ENCODE data around the gene SPATA32.
A peak's percentile ranks its signal among the peaks of the same experiment; 100 is the strongest.

SPATA32 gene

GRCh38 chr17:45246861-45247428 lies 14.9 kb downstream of the SPATA32 start:
- no peak for TF ChIP-seq TOX (CRISPR knock-in tag; IDR thresholded peaks at IDR 0.05; ENCODE audit: borderline replicate concordance)
- TF ChIP-seq, protein P1, sequence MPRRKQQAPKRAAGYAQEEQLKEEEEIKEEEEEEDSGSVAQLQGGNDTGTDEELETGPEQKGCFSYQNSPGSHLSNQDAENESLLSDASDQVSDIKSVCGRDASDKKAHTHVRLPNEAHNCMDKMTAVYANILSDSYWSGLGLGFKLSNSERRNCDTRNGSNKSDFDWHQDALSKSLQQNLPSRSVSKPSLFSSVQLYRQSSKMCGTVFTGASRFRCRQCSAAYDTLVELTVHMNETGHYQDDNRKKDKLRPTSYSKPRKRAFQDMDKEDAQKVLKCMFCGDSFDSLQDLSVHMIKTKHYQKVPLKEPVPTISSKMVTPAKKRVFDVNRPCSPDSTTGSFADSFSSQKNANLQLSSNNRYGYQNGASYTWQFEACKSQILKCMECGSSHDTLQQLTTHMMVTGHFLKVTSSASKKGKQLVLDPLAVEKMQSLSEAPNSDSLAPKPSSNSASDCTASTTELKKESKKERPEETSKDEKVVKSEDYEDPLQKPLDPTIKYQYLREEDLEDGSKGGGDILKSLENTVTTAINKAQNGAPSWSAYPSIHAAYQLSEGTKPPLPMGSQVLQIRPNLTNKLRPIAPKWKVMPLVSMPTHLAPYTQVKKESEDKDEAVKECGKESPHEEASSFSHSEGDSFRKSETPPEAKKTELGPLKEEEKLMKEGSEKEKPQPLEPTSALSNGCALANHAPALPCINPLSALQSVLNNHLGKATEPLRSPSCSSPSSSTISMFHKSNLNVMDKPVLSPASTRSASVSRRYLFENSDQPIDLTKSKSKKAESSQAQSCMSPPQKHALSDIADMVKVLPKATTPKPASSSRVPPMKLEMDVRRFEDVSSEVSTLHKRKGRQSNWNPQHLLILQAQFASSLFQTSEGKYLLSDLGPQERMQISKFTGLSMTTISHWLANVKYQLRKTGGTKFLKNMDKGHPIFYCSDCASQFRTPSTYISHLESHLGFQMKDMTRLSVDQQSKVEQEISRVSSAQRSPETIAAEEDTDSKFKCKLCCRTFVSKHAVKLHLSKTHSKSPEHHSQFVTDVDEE (CRISPR knock-in tag; IDR thresholded peaks at IDR 0.05), result no peak
- no peak for TF ChIP-seq OSR1 (CRISPR knock-in tag; IDR thresholded peaks at IDR 0.05)
- no peak for TF ChIP-seq ZNF565 (CRISPR knock-in tag; conservative IDR thresholded peaks at IDR 0.05; ENCODE audit: low read depth)
- TF ChIP-seq CSRNP3 (CRISPR knock-in tag; IDR thresholded peaks at IDR 0.05), result no peak
- no peak for TF ChIP-seq ZNF8 (CRISPR knock-in tag; IDR thresholded peaks at IDR 0.05)
- no peak for TF ChIP-seq ESRRG (CRISPR knock-in tag; IDR thresholded peaks at IDR 0.05)
- TF ChIP-seq GLIS3 (CRISPR knock-in tag; IDR thresholded peaks at IDR 0.05), result no peak
- no peak for TF ChIP-seq PATZ1 (CRISPR knock-in tag; IDR thresholded peaks at IDR 0.05; ENCODE audit: borderline replicate concordance)
- TF ChIP-seq TCF4 (CRISPR knock-in tag; IDR thresholded peaks at IDR 0.05; ENCODE audit: borderline replicate concordance), result no peak
- TF ChIP-seq ZC3H10 (CRISPR knock-in tag; IDR thresholded peaks at IDR 0.05), result no peak
- TF ChIP-seq RARB (CRISPR knock-in tag; IDR thresholded peaks at IDR 0.05), result no peak
- ATAC-seq, result peak; percentile 74

- no peak for TF ChIP-seq SNAI2 (CRISPR knock-in tag; IDR thresholded peaks at IDR 0.05)
- TF ChIP-seq TCF4 (CRISPR knock-in tag; IDR thresholded peaks at IDR 0.05; ENCODE audit: borderline replicate concordance), result no peak
- ATAC-seq, result no peak
Measured at GRCh38 chr17:45246338-45246737, 15.6 kb downstream of the SPATA32 start.

GRCh38 chr17:45244725-45245656 lies 16.9 kb downstream of the SPATA32 start:
- TF ChIP-seq PPARA (CRISPR knock-in tag; IDR thresholded peaks at IDR 0.05; ENCODE audit: borderline replicate concordance) (no peak), RARB (CRISPR knock-in tag; IDR thresholded peaks at IDR 0.05) (no peak), OSR1 (CRISPR knock-in tag; IDR thresholded peaks at IDR 0.05) (no peak), SNAI2 (CRISPR knock-in tag; IDR thresholded peaks at IDR 0.05) (no peak), ZFP3 (CRISPR knock-in tag; IDR thresholded peaks at IDR 0.05) (no peak), ZFP30 (CRISPR knock-in tag; IDR thresholded peaks at IDR 0.05) (no peak), ZNF70 (CRISPR knock-in tag; IDR thresholded peaks at IDR 0.05) (no peak)
- no peak for ATAC-seq

- ATAC-seq, result no peak
- TF ChIP-seq ZC3H10 (CRISPR knock-in tag; IDR thresholded peaks at IDR 0.05) (no peak), ARNTL (CRISPR knock-in tag; IDR thresholded peaks at IDR 0.05; ENCODE audit: borderline replicate concordance, low read depth) (no peak), CSDC2 (CRISPR knock-in tag; IDR thresholded peaks at IDR 0.05) (no peak)
Measured at GRCh38 chr17:45243750-45244149, 18.1 kb downstream of the SPATA32 start.

GRCh38 chr17:45242029-45242414 lies 19.9 kb downstream of the SPATA32 start:
- ATAC-seq, result no peak
- TF ChIP-seq, protein P1 (CRISPR knock-in tag; IDR thresholded peaks at IDR 0.05), result no peak
- TF ChIP-seq PPARA (CRISPR knock-in tag; IDR thresholded peaks at IDR 0.05; ENCODE audit: borderline replicate concordance) (no peak), TCF4 (CRISPR knock-in tag; IDR thresholded peaks at IDR 0.05; ENCODE audit: borderline replicate concordance) (no peak), ZC3H10 (CRISPR knock-in tag; IDR thresholded peaks at IDR 0.05) (no peak), CSDC2 (CRISPR knock-in tag; IDR thresholded peaks at IDR 0.05) (no peak), ZFP3 (CRISPR knock-in tag; IDR thresholded peaks at IDR 0.05) (no peak), ZNF70 (CRISPR knock-in tag; IDR thresholded peaks at IDR 0.05) (no peak), OSR1 (CRISPR knock-in tag; IDR thresholded peaks at IDR 0.05) (no peak), ARNTL (CRISPR knock-in tag; IDR thresholded peaks at IDR 0.05; ENCODE audit: borderline replicate concordance, low read depth) (no peak), ISL1 (CRISPR knock-in tag; IDR thresholded peaks at IDR 0.05) (no peak), ESRRG (CRISPR knock-in tag; IDR thresholded peaks at IDR 0.05) (no peak), GLIS3 (CRISPR knock-in tag; IDR thresholded peaks at IDR 0.05) (no peak), ZNF565 (CRISPR knock-in tag; conservative IDR thresholded peaks at IDR 0.05; ENCODE audit: low read depth) (no peak)
- TF ChIP-seq, protein P2, sequence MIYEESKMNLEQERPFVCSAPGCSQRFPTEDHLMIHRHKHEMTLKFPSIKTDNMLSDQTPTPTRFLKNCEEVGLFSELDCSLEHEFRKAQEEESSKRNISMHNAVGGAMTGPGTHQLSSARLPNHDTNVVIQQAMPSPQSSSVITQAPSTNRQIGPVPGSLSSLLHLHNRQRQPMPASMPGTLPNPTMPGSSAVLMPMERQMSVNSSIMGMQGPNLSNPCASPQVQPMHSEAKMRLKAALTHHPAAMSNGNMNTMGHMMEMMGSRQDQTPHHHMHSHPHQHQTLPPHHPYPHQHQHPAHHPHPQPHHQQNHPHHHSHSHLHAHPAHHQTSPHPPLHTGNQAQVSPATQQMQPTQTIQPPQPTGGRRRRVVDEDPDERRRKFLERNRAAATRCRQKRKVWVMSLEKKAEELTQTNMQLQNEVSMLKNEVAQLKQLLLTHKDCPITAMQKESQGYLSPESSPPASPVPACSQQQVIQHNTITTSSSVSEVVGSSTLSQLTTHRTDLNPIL (CRISPR knock-in tag; IDR thresholded peaks at IDR 0.05; ENCODE audit: low read depth), result no peak

All from SK-N-SH treated with all-trans-retinoic acid at 6 μM for 48 hours (cell line).